Measurements from ENCODE around the gene SLC39A11.

GRCh38 chr17:72648702-72649101, 443.8 kb downstream of the SLC39A11 start:
- TF ChIP-seq CTCF (IDR thresholded peaks at IDR 0.05), result no peak
- no peak for TF ChIP-seq POLR2A (IDR thresholded peaks at IDR 0.05)
